ENCODE results near the gene HCRTR1. TPM values are rescaled to one million over a fixed set of nuclear protein-coding genes. Genes with fewer than 3 reads are reported as not detected.

The HCRTR1 gene
- total and polyA plus RNA-seq, 2 of the 8 experiments (the other 6 are each of a cell fraction or from before 2014, with no cell fraction given) = 0.35 to 0.39 TPM

GRCh38 chr1:31652891-31653499, 35.5 kb downstream of the HCRTR1 start:
- Histone ChIP-seq H3K56ac (replicated peaks; ENCODE audit: insufficient read length, low read depth, low read length) (no peak overlapping the region), H3K23ac (ENCODE audit: insufficient read length) (no peak overlapping the region), H3K18ac (ENCODE audit: extremely low read depth, low read length) (no peak overlapping the region), H3K27ac (ENCODE audit: low read depth, low read length) (no peak overlapping the region), H4K8ac (ENCODE audit: extremely low read depth, insufficient read depth, low read length) (no peak overlapping the region), H3K4me1 (replicated peaks in 1 of 4; ENCODE audit: control insufficient read depth in 3 of 4, insufficient read depth in 4 of 4, low read length in 3 of 4) (no peaks in the 10 kb centered on the region), H3K79me2 (ENCODE audit: control insufficient read depth in 1 of 2, insufficient read depth in 2 of 2, low read length in 2 of 2) (no peaks in the 10 kb centered on the region), H3K14ac (ENCODE audit: insufficient read length) (no peak overlapping the region), H3K27me3 (replicated peaks in 1 of 4; ENCODE audit: control insufficient read depth in 3 of 4, extremely low read depth in 1 of 4, insufficient read depth in 3 of 4, low read length in 3 of 4) (no peaks in the 10 kb centered on the region), H4K5ac (ENCODE audit: insufficient read length, low read depth, low read length) (no peak overlapping the region), H3K23me2 (ENCODE audit: low read depth, low read length) (no peaks in the 10 kb centered on the region), H3K9ac (replicated peaks in 1 of 4; ENCODE audit: extremely low read depth in 1 of 4, low read depth in 3 of 4, low read length in 3 of 4) (no peak overlapping the region; a peak in 1 of 7 replicates), H3K4me2 (ENCODE audit: insufficient read depth in 1 of 2, low read depth in 2 of 2, low read length in 2 of 2) (no peak overlapping the region), H3K79me1 (ENCODE audit: low read depth, low read length) (no peaks in the 10 kb centered on the region), H2AFZ (ENCODE audit: low read length) (no peak overlapping the region), H3K36me3 (ENCODE audit: control insufficient read depth in 2 of 4, insufficient read depth in 4 of 4, low read length in 3 of 4) (no peaks in the 10 kb centered on the region; a peak in 1 of 8 replicates), H2AK5ac (ENCODE audit: low read depth, low read length) (no peak overlapping the region), H3K9me3 (ENCODE audit: insufficient read depth in 2 of 2, low read depth in 1 of 2, low read length in 1 of 2) (no peaks in the 10 kb centered on the region), H2BK120ac (replicated peaks; ENCODE audit: low read depth, low read length) (no peak overlapping the region), H2BK12ac (ENCODE audit: low read depth, low read length) (no peak overlapping the region), H2BK15ac (ENCODE audit: low read length) (no peak overlapping the region), H2BK20ac (ENCODE audit: low read length) (no peak overlapping the region), H2BK5ac (ENCODE audit: low read depth, low read length) (no peak overlapping the region), H4K20me1 (replicated peaks in 1 of 2; ENCODE audit: control insufficient read depth in 1 of 2, insufficient read depth in 2 of 2, low read length in 2 of 2) (peaks cover 2% of the 10 kb centered on the region in 2 experiments), H3K4me3 (ENCODE audit: extremely low read depth in 1 of 4, insufficient read depth in 2 of 4, low read depth in 3 of 4, low read length in 4 of 4) (no peak overlapping the region), H3K4ac (replicated peaks; ENCODE audit: insufficient read length, low read depth, low read length) (no peak overlapping the region), H4K91ac (replicated peaks; ENCODE audit: insufficient read length, low read length) (no peak overlapping the region)
- ChIA-PET CTCF (ENCODE audit: partially characterized antibody) (interaction anchor here (0.6 to 6.7 kb wide), 4 partner anchors 8 to 768 kb away, joined by 3 to 52 read pairs (median 4); partner anchors contain the start of gene PEF1), POLR2A (ENCODE audit: partially characterized antibody) (interaction anchor here (0.8 to 2.5 kb wide), 4 partner anchors 8 to 34 kb away, joined by 3 to 7 read pairs (median 4); partner anchors contain the start of gene PEF1)
- no peak for FAIRE-seq
- DNase-seq (ENCODE audit: low read depth in 1 of 2, low spot score in 2 of 2) = no peak
- no peak for TF ChIP-seq SP4 (IDR thresholded peaks at IDR 0.05; ENCODE audit: low read length)
- TF ChIP-seq TAF1 (IDR thresholded peaks at IDR 0.05; ENCODE audit: low read depth, low read length) = no peak
- no peak for TF ChIP-seq NRF1 (IDR thresholded peaks at IDR 0.05; ENCODE audit: low read depth, low read length)
- 82% methylated on average over 4 of the region's 4 CpGs; no CpG with 5 or more reads in 1 of the 2 experiments for WGBS, 2 experiments (ENCODE audit: extremely low coverage in 1 of 2, insufficient coverage in 1 of 2, insufficient read length in 1 of 2, insufficient replicate concordance in 2 of 2, low coverage in 1 of 2, low lambda C conversion rate in 2 of 2, missing lambda C conversion rate in 1 of 2)
